ENCODE measurements around the gene SUSD1. TPM values are rescaled to one million over a fixed set of nuclear protein-coding genes. Genes with fewer than 3 reads are reported as not detected.
"Not testable (repeated sequence)": the region's sequence is repeated elsewhere in the genome, so short reads cannot be mapped to it uniquely, and the experiment has no call there.

Gene SUSD1
- total RNA-seq, 4 donors from 2014 or later = 9.5 to 17.3 (median 13.6) TPM

GRCh38 chr9:112076814-112077213 is 98.3 kb downstream of the SUSD1 start:
- TF ChIP-seq CTCF (IDR thresholded peaks at IDR 0.05) (no peak), POLR2A (IDR thresholded peaks at IDR 0.05) (no peak)
- H3K9me3 ChIP-seq = no peaks in the 10 kb centered on the region
- no peaks in the 10 kb centered on the region for H3K27me3 ChIP-seq
- H3K27ac ChIP-seq = no peak overlapping the region
- peaks cover 0 to 12% of the 10 kb centered on the region in 2 donors for H3K4me1 ChIP-seq
- no peak overlapping the region for H3K4me3 ChIP-seq (replicated peaks in 1 of 3)
- no peak for DNase-seq
- H3K36me3 ChIP-seq = no peaks in the 10 kb centered on the region
- intact Hi-C loops (cut with DNase I) = loop anchor here (5.0 to 10.0 kb wide), 2 partner anchors 180 to 482 kb away; partner anchors contain the start of genes PTGR1 and UGCG
- WGBS, 2 donors = 77 to 83% methylated on average over 7 of the region's 7 CpGs

GRCh38 chr9:112075009-112075378 is 100.1 kb downstream of the SUSD1 start:
- intact Hi-C loops (cut with DNase I) = loop anchor here (5.0 to 10.0 kb wide), 2 partner anchors 178 to 480 kb away; partner anchors contain the start of genes PTGR1 and UGCG
- TF ChIP-seq POLR2A (IDR thresholded peaks at IDR 0.05) (no peak), CTCF (IDR thresholded peaks at IDR 0.05) (no peak)
- WGBS, 2 donors = 14 to 22% methylated on average over 2 of the region's 2 CpGs
- no peak for DNase-seq
- no peaks in the 10 kb centered on the region for H3K27me3 ChIP-seq
- no peak overlapping the region for H3K4me3 ChIP-seq (replicated peaks in 1 of 3)
- H3K27ac ChIP-seq = peak overlapping the region in 2 of 3 donors; percentile 41 to 59
- H3K4me1 ChIP-seq = peaks cover 0 to 12% of the 10 kb centered on the region in 2 donors
- no peaks in the 10 kb centered on the region for H3K9me3 ChIP-seq
- H3K36me3 ChIP-seq = no peaks in the 10 kb centered on the region

GRCh38 chr9:112074250-112075008 is 100.7 kb downstream of the SUSD1 start:
- peak; percentile 74 to 95 (median 87) for TF ChIP-seq CTCF (IDR thresholded peaks at IDR 0.05)
- TF ChIP-seq POLR2A (IDR thresholded peaks at IDR 0.05) = no peak
- Histone ChIP-seq H3K4me3 (replicated peaks in 1 of 3) (no peak overlapping the region), H3K27ac (peak overlapping the region in 2 of 3 donors; percentile 41 to 59), H3K27me3 (no peaks in the 10 kb centered on the region), H3K9me3 (no peaks in the 10 kb centered on the region), H3K4me1 (peaks cover 0 to 12% of the 10 kb centered on the region in 2 donors), H3K36me3 (no peaks in the 10 kb centered on the region)
- DNase-seq = peak; percentile 58 to 65
- intact Hi-C loops (cut with DNase I) = loop anchor here (5.0 to 10.0 kb wide), 3 partner anchors 177 to 480 kb away; partner anchors contain the start of genes PTGR1 and UGCG
- WGBS, 2 donors = 52 to 60% methylated on average over 11 of the region's 11 CpGs

GRCh38 chr9:112073639-112074173 is 101.4 kb downstream of the SUSD1 start:
- Histone ChIP-seq H3K4me1 (peaks cover 0 to 12% of the 10 kb centered on the region in 2 donors), H3K27ac (peak overlapping the region in 2 of 3 donors; percentile 19 to 59)
- H3K27me3 ChIP-seq; H3K36me3 ChIP-seq; DNase-seq; H3K4me3 ChIP-seq (replicated peaks in 1 of 3); H3K9me3 ChIP-seq: not testable (repeated sequence)
- intact Hi-C loops (cut with DNase I) = loop anchor here (5.0 to 10.0 kb wide), 2 partner anchors 311 to 479 kb away; partner anchors contain the start of gene PTGR1
- 94 to 96% methylated on average over 10 of the region's 10 CpGs for WGBS, 2 donors

- Histone ChIP-seq H3K36me3 (no peaks in the 10 kb centered on the region), H3K27me3 (no peaks in the 10 kb centered on the region), H3K27ac (peak overlapping the region in 2 of 3 donors; percentile 19 to 20), H3K4me1 (peaks cover 0 to 12% of the 10 kb centered on the region in 2 donors), H3K9me3 (no peaks in the 10 kb centered on the region), H3K4me3 (replicated peaks in 1 of 3) (no peak overlapping the region)
- 79 to 81% methylated on average over 9 of the region's 9 CpGs for WGBS, 2 donors
- DNase-seq = no peak
- intact Hi-C loops (cut with DNase I) = loop anchor here (5.0 to 10.0 kb wide), 2 partner anchors 311 to 478 kb away; partner anchors contain the start of gene PTGR1
- no peak for TF ChIP-seq CTCF (IDR thresholded peaks at IDR 0.05)
- no peak for TF ChIP-seq POLR2A (IDR thresholded peaks at IDR 0.05)
Measured at GRCh38 chr9:112072721-112073638, 102.1 kb downstream of the SUSD1 start.
